Stimulated activated CD8-positive, alpha-beta memory T cell treated with anti-CD3 and anti-CD28 coated beads, Interleukin-12 subunit alpha, Interleukin-12 subunit beta, amount 100 ng/mL, for 24 hours (primary cell): ENCODE results near the gene IL34.

Source experiments
- DNase-seq: peaks from one replicate; pipeline ENCODE4 v3.0.0-alpha.2; 2020; ENCODE audit errors: extremely low read depth

IL34 gene

GRCh38 chr16:70678121-70678897, 31.9 kb downstream of the IL34 start:
- DNase-seq: no peak

- no peak for DNase-seq
Measured at GRCh38 chr16:70678898-70679670, 32.7 kb downstream of the IL34 start.

- no peak for DNase-seq
Measured at GRCh38 chr16:70679671-70680494, 33.5 kb downstream of the IL34 start.

- DNase-seq: no peak
Measured at GRCh38 chr16:70680495-70681381, 34.4 kb downstream of the IL34 start.

- DNase-seq: no peak
Measured at GRCh38 chr16:70681382-70682238, 35.3 kb downstream of the IL34 start.

- no peak for DNase-seq
Measured at GRCh38 chr16:70682239-70683145, 36.1 kb downstream of the IL34 start.

GRCh38 chr16:70683146-70683944, 37.0 kb downstream of the IL34 start:
- DNase-seq: no peak

- no peak for DNase-seq
Measured at GRCh38 chr16:70684146-70685060, 38.0 kb downstream of the IL34 start.

- no peak for DNase-seq
Measured at GRCh38 chr16:70685061-70685937, 38.9 kb downstream of the IL34 start.

- no peak for DNase-seq
Measured at GRCh38 chr16:70685938-70686375, 39.6 kb downstream of the IL34 start, which contains the start of gene MTSS2. TSS of gene MTSS2 (minus strand) at chr16:70686053. CDS start at chr16:70685791, 262 bp downstream.

GRCh38 chr16:70686376-70687101, 40.2 kb downstream of the IL34 start:
- no peak for DNase-seq

- no peak for DNase-seq
Measured at GRCh38 chr16:70687102-70687511, 40.7 kb downstream of the IL34 start.

GRCh38 chr16:70687671-70688245, 41.4 kb downstream of the IL34 start:
- DNase-seq: no peak

- no peak for DNase-seq
Measured at GRCh38 chr16:70688246-70688742, 41.9 kb downstream of the IL34 start.
